OCI-LY1 (cell line): Measurements from ENCODE around the gene IMPDH2.

Source experiments
- H2AFZ ChIP-seq: fragments of 200-600 bp; sonication (generic), shearing (Covaris generic); 2 replicates; pipeline ENCODE4 v1.6.0; 2014; ENCODE audit warnings: antibody characterized with exemption, mild to moderate bottlenecking, low read length
- H3F3A ChIP-seq: fragments of 200-600 bp; sonication (generic), shearing (Covaris generic); 2 replicates; pipeline ENCODE4 v1.6.0; 2014; ENCODE audit warnings: mild to moderate bottlenecking, antibody characterized with exemption, low read length, moderate library complexity; ENCODE audit not compliant: insufficient read depth
- H3K27ac ChIP-seq: fragments of 200-600 bp; sonication (generic); 2 replicates; pipeline ENCODE4 v1.5.1; 2014; ENCODE audit warnings: low read length, mixed run types, mild to moderate bottlenecking, low read depth; ENCODE audit not compliant: poor library complexity, severe bottlenecking
- H3K27me3 ChIP-seq: fragments of 200-600 bp; sonication (generic); 2 replicates; pipeline ENCODE4 v1.6.0; 2014; ENCODE audit warnings: antibody characterized with exemption, mild to moderate bottlenecking, low read length, moderate library complexity; ENCODE audit not compliant: insufficient read depth
- H3K36me3 ChIP-seq: fragments of 200-600 bp; sonication (generic); 2 replicates; pipeline ENCODE4 v1.6.1; 2014; ENCODE audit warnings: mild to moderate bottlenecking, antibody characterized with exemption, low read length, moderate library complexity, mixed read lengths; ENCODE audit not compliant: insufficient read depth
- H3K4me1 ChIP-seq: fragments of 200-600 bp; sonication (generic); 2 replicates; pipeline ENCODE4 v1.5.1; 2014; ENCODE audit warnings: mild to moderate bottlenecking, low read length, moderate library complexity; ENCODE audit not compliant: insufficient read depth, severe bottlenecking
- H3K4me2 ChIP-seq: fragments of 200-600 bp; sonication (generic), shearing (Covaris generic); 2 replicates; pipeline ENCODE4 v1.6.1; 2014; ENCODE audit warnings: low read length
- H3K4me3 ChIP-seq: fragments of 200-600 bp; sonication (generic); 2 replicates; pipeline ENCODE4 v1.5.1; 2014; ENCODE audit warnings: low read length, low read depth, mild to moderate bottlenecking, mixed read lengths; ENCODE audit not compliant: poor library complexity, severe bottlenecking
- H3K79me2 ChIP-seq: fragments of 200-600 bp; shearing (Covaris generic); 2 replicates; pipeline ENCODE4 v1.6.1; 2016; ENCODE audit warnings: mixed run types, low read length, mixed read lengths; ENCODE audit not compliant: insufficient read depth
- H3K9ac ChIP-seq: fragments of 200-600 bp; sonication (generic), shearing (Covaris generic); 2 replicates; pipeline ENCODE4 v1.6.1; 2014; ENCODE audit warnings: mild to moderate bottlenecking, low read length, mixed read lengths
- H3K9me2 ChIP-seq: fragments of 200-600 bp; sonication (generic), shearing (Covaris generic); 2 replicates; pipeline ENCODE4 v1.6.1; 2014; ENCODE audit warnings: low read depth, mild to moderate bottlenecking, low read length, mixed read lengths
- H3K9me3 ChIP-seq: fragments of 200-600 bp; shearing (Covaris generic); 2 replicates; pipeline ENCODE4 v1.6.1; 2014; ENCODE audit warnings: low read length, mixed read lengths
- H4K20me1 ChIP-seq: fragments of 200-600 bp; sonication (generic), shearing (Covaris generic); 2 replicates; pipeline ENCODE4 v1.6.0; 2016; ENCODE audit warnings: mild to moderate bottlenecking, low read length; ENCODE audit not compliant: insufficient read depth
- EZH2 ChIP-seq: fragments of 200-600 bp; sonication (generic), shearing (Covaris generic); IDR thresholded peaks from 2 replicates; pipeline ENCODE4 v1.8.0; 2017; ENCODE audit warnings: borderline replicate concordance, mixed run types, mild to moderate bottlenecking, antibody characterized with exemption, low read length, moderate library complexity, mixed read lengths
- TF ChIP-seq, protein P1 (sequence below): fragments of 200-600 bp; sonication (generic), shearing (Covaris generic); IDR thresholded peaks from 2 replicates; pipeline ENCODE4 v1.5.1; 2017; ENCODE audit warnings: mild to moderate bottlenecking, antibody characterized with exemption, low read length, moderate library complexity, mixed read lengths

The IMPDH2 gene

DNA sequence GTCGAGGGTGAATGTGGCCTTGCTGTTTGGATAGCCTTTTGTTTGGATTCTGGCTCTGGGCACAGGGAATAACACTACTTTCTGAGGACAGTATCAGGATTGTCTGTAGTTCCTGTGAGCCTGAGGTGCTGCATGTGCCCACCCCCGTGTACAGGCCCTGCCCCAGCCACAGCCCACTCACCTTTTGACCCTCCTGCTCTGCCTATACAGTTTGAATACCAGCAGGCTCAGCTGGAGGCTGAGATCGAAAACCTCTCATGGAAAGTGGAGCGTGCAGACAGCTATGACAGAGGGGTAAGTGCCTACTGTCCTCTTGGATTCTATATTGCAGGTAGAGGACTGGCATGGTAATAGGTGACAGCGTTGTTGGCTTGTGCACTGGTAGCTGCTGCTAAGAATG, 46.5 kb downstream of the IMPDH2 start:
- Histone ChIP-seq H3K36me3 (peaks cover 79% of the 10 kb centered on the region), H3K9me2 (no peaks in the 10 kb centered on the region), H3F3A (no peaks in the 10 kb centered on the region), H3K9ac (no peak overlapping the region), H3K4me3 (no peak overlapping the region), H3K9me3 (no peaks in the 10 kb centered on the region), H3K79me2 (no peaks in the 10 kb centered on the region), H3K27me3 (no peaks in the 10 kb centered on the region), H3K27ac (no peak overlapping the region), H2AFZ (no peak overlapping the region), H3K4me1 (no peaks in the 10 kb centered on the region), H4K20me1 (no peaks in the 10 kb centered on the region), H3K4me2 (no peak overlapping the region)
- TF ChIP-seq, protein P1, sequence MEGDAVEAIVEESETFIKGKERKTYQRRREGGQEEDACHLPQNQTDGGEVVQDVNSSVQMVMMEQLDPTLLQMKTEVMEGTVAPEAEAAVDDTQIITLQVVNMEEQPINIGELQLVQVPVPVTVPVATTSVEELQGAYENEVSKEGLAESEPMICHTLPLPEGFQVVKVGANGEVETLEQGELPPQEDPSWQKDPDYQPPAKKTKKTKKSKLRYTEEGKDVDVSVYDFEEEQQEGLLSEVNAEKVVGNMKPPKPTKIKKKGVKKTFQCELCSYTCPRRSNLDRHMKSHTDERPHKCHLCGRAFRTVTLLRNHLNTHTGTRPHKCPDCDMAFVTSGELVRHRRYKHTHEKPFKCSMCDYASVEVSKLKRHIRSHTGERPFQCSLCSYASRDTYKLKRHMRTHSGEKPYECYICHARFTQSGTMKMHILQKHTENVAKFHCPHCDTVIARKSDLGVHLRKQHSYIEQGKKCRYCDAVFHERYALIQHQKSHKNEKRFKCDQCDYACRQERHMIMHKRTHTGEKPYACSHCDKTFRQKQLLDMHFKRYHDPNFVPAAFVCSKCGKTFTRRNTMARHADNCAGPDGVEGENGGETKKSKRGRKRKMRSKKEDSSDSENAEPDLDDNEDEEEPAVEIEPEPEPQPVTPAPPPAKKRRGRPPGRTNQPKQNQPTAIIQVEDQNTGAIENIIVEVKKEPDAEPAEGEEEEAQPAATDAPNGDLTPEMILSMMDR = no peak
- no peak for TF ChIP-seq EZH2

GRCh38 chr3:48982016-48982415, 47.2 kb downstream of the IMPDH2 start:
- Histone ChIP-seq H3K4me1 (no peaks in the 10 kb centered on the region), H3K27me3 (no peaks in the 10 kb centered on the region), H3F3A (no peaks in the 10 kb centered on the region), H3K4me2 (no peak overlapping the region), H3K9ac (no peak overlapping the region), H3K9me2 (no peaks in the 10 kb centered on the region), H3K27ac (no peak overlapping the region), H3K9me3 (no peaks in the 10 kb centered on the region), H3K4me3 (no peak overlapping the region), H3K36me3 (peaks cover 82% of the 10 kb centered on the region), H3K79me2 (no peaks in the 10 kb centered on the region), H2AFZ (no peak overlapping the region), H4K20me1 (no peaks in the 10 kb centered on the region)
- no peak for TF ChIP-seq EZH2
- TF ChIP-seq, protein P1 = no peak

DNA sequence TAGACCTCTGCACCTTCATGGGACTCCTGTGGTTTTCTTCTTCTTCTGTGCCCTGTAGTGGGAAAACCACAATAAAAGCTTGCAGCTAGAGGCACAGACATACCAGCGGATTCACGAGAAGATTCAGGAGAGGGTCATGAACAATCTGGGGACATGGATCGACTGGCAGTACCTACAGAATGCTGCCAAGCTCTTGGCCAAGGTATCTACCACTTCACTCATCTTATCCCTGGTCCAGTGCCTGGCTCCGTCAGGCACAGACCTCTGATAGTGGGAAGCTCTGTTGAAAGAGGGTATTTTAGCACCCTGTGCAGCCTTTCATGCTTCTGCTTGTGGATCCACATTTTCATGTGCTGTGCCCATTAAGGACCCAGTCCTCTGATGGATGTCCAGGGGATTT, 48.9 kb downstream of the IMPDH2 start:
- no peak for TF ChIP-seq EZH2
- TF ChIP-seq, protein P1 = no peak
- H3K9me3 ChIP-seq = no peaks in the 10 kb centered on the region
- H3K27ac ChIP-seq = no peak overlapping the region
- no peak overlapping the region for H3K9ac ChIP-seq
- H3K9me2 ChIP-seq = no peaks in the 10 kb centered on the region
- no peaks in the 10 kb centered on the region for H4K20me1 ChIP-seq
- H3F3A ChIP-seq = no peaks in the 10 kb centered on the region
- no peaks in the 10 kb centered on the region for H3K27me3 ChIP-seq
- H3K36me3 ChIP-seq = peaks cover 88% of the 10 kb centered on the region
- H3K4me1 ChIP-seq = no peaks in the 10 kb centered on the region
- no peaks in the 10 kb centered on the region for H3K79me2 ChIP-seq
- no peak overlapping the region for H2AFZ ChIP-seq
- no peak overlapping the region for H3K4me2 ChIP-seq
- no peak overlapping the region for H3K4me3 ChIP-seq
